Activated T-helper 17 cell treated with anti-CD3 and anti-CD28 coated beads, Interleukin-2, amount 50 U/mL, for 72 hours (primary cell): ENCODE results near the gene CXXC1. TPM values are rescaled to one million over a fixed set of nuclear protein-coding genes. Genes with fewer than 3 reads are reported as not detected.
"Not testable (repeated sequence)": the region's sequence is repeated elsewhere in the genome, so short reads cannot be mapped to it uniquely, and the experiment has no call there.

Experiments used
- ATAC-seq: fragments of 150-1000 bp; cut with Tn5 transposase; replicated peaks from 2 replicates; pipeline ENCODE4 v1.10.0; 2021; ENCODE audit warnings: mild to moderate bottlenecking, moderate library complexity
- H3K27ac Mint-ChIP-seq: one replicate; pipeline ENCODE4 v1.8.0; 2022; ENCODE audit warnings: mixed read lengths
- H3K27me3 Mint-ChIP-seq: one replicate; pipeline ENCODE4 v1.8.0; 2022; ENCODE audit warnings: mixed read lengths
- H3K36me3 Mint-ChIP-seq: one replicate; pipeline ENCODE4 v1.8.0; 2022; ENCODE audit warnings: low read depth, mild to moderate bottlenecking, mixed read lengths
- H3K4me1 Mint-ChIP-seq: one replicate; pipeline ENCODE4 v1.8.0; 2022; ENCODE audit warnings: mixed read lengths
- H3K4me3 Mint-ChIP-seq: one replicate; pipeline ENCODE4 v1.8.0; 2022; ENCODE audit warnings: mild to moderate bottlenecking, mixed read lengths
- H3K9me3 Mint-ChIP-seq: one replicate; pipeline ENCODE4 v1.8.0; 2022; ENCODE audit warnings: mixed read lengths
- total RNA-seq, 2 donors: library from RNA; stranded (reverse); gene quantifications; one replicate each; pipeline ENCODE4 v1.2.3, GENCODE V29; 2022

The CXXC1 gene
- total RNA-seq, 2 donors from 2014 or later: 125 to 129 TPM

- Mint-ChIP-seq H3K27me3 (peaks cover 15% of the 10 kb centered on the region), H3K4me3 (peak overlapping the region; percentile 91), H3K9me3 (no peaks in the 10 kb centered on the region), H3K36me3 (no peaks in the 10 kb centered on the region), H3K27ac (peak overlapping the region; percentile 71), H3K4me1 (no peaks in the 10 kb centered on the region)
- peak; percentile 100 for ATAC-seq
Observed at GRCh38 chr18:50307738-50308470, 20.4 kb upstream of the CXXC1 start.

GRCh38 chr18:50307400-50307737 is 19.9 kb upstream of the CXXC1 start:
- H3K9me3 Mint-ChIP-seq: no peaks in the 10 kb centered on the region
- peak; percentile 3 for ATAC-seq

DNA sequence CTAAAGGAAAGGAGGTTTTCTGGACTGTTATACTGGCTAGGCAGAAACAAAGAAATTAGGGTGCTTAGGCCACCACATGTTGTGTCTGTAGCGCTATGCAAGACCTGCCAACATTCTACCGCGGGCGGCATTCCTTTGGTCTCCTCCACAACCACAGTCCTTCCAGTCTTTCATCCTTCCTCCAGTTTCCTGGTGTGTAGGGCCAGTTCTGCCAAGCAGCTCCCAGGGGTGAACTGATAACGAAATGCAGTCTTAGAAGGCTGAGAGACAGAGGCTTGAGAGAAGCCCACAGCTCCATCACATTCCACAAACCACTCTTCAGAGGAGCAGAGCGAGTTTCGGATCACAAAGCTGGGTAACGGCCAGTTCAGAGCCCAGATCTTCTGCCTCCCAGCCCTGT is 19.5 kb upstream of the CXXC1 start:
- H3K4me1 Mint-ChIP-seq: no peaks in the 10 kb centered on the region

More at GRCh38 chr18:50307400-50307737, 19.9 kb upstream of the CXXC1 start:
- H3K4me1 Mint-ChIP-seq: no peaks in the 10 kb centered on the region
- H3K4me3 Mint-ChIP-seq: peak overlapping the region; percentile 91
- peak overlapping the region; percentile 71 for H3K27ac Mint-ChIP-seq
- peaks cover 20% of the 10 kb centered on the region for H3K27me3 Mint-ChIP-seq
- no peaks in the 10 kb centered on the region for H3K36me3 Mint-ChIP-seq

GRCh38 chr18:50301074-50301473 is 13.6 kb upstream of the CXXC1 start:
- Mint-ChIP-seq H3K27me3 (peaks cover 28% of the 10 kb centered on the region), H3K36me3 (no peaks in the 10 kb centered on the region), H3K4me1 (no peaks in the 10 kb centered on the region), H3K9me3 (no peaks in the 10 kb centered on the region), H3K4me3 (no peak overlapping the region), H3K27ac (no peak overlapping the region)
- ATAC-seq: no peak

More for the DNA sequence above, 19.5 kb upstream of the CXXC1 start:
- ATAC-seq: no peak
- H3K9me3 Mint-ChIP-seq: no peaks in the 10 kb centered on the region
- H3K27me3 Mint-ChIP-seq: peaks cover 20% of the 10 kb centered on the region
- H3K27ac Mint-ChIP-seq: peak overlapping the region; percentile 71
- H3K36me3 Mint-ChIP-seq: no peaks in the 10 kb centered on the region
- peak overlapping the region; percentile 91 for H3K4me3 Mint-ChIP-seq

GRCh38 chr18:50299626-50300388 is 12.3 kb upstream of the CXXC1 start:
- H3K9me3 Mint-ChIP-seq: no peaks in the 10 kb centered on the region
- H3K27ac Mint-ChIP-seq: no peak overlapping the region
- no peak overlapping the region for H3K4me3 Mint-ChIP-seq
- ATAC-seq: no peak
- H3K27me3 Mint-ChIP-seq: peaks cover 22% of the 10 kb centered on the region
- H3K36me3 Mint-ChIP-seq: no peaks in the 10 kb centered on the region
- H3K4me1 Mint-ChIP-seq: no peaks in the 10 kb centered on the region

- Mint-ChIP-seq H3K27me3 (peaks cover 22% of the 10 kb centered on the region), H3K9me3 (no peaks in the 10 kb centered on the region), H3K4me1 (no peaks in the 10 kb centered on the region), H3K27ac (no peak overlapping the region), H3K4me3 (peak overlapping the region; percentile 79), H3K36me3 (no peaks in the 10 kb centered on the region)
- ATAC-seq: no peak
Observed at GRCh38 chr18:50298443-50299284, 11.2 kb upstream of the CXXC1 start.

GRCh38 chr18:50297621-50298442 is 10.3 kb upstream of the CXXC1 start:
- no peaks in the 10 kb centered on the region for H3K9me3 Mint-ChIP-seq
- peak overlapping the region; percentile 79 for H3K4me3 Mint-ChIP-seq
- H3K36me3 Mint-ChIP-seq: no peaks in the 10 kb centered on the region
- peak; percentile 100 for ATAC-seq
- H3K27ac Mint-ChIP-seq: peak overlapping the region; percentile 61
- no peaks in the 10 kb centered on the region for H3K4me1 Mint-ChIP-seq
- peaks cover 19% of the 10 kb centered on the region for H3K27me3 Mint-ChIP-seq

DNA sequence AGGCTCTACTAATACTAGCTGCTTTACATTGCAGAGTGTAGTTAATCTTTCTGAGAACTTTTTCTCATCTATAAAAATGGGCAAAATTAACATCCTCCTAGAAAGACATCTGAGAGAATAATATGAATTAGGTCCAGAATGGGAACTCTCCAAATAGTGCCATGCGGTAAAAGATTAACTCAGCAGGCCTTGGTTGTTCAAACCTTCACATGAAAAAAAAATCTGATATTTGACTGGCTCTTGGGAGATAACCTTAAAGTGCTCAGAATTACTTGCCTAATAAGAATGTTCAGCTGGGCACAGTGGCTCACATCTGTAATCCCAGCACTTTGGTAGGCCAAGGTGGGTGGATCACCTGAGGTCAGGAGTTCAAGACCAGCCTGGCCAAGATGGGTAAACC is 5.5 kb upstream of the CXXC1 start:
- ATAC-seq: no peak
- no peak overlapping the region for H3K27ac Mint-ChIP-seq
- H3K9me3 Mint-ChIP-seq: no peaks in the 10 kb centered on the region
- H3K4me1 Mint-ChIP-seq: no peaks in the 10 kb centered on the region
- no peaks in the 10 kb centered on the region for H3K36me3 Mint-ChIP-seq
- no peaks in the 10 kb centered on the region for H3K27me3 Mint-ChIP-seq
- no peak overlapping the region for H3K4me3 Mint-ChIP-seq

DNA sequence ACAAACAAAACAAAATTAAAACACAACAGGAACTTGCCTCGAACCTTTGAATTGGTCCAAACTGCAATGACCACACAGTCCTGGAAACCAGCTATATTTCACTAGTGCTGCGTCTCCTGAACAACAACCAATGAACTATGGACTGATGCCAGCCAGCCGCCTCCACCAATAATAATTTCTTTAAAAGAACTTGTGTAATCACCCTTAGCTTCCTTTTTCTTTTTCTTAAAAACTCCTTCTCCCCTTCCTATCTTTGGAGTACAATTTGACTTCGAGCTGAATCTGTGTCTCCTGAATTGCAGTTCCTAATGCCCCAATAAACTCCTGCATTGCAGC is 1.6 kb upstream of the CXXC1 start:
- peaks cover 37% of the 10 kb centered on the region for H3K36me3 Mint-ChIP-seq
- peak overlapping the region; percentile 65 for H3K27ac Mint-ChIP-seq
- H3K4me1 Mint-ChIP-seq: peaks cover 23% of the 10 kb centered on the region
- H3K9me3 Mint-ChIP-seq: no peaks in the 10 kb centered on the region
- H3K27me3 Mint-ChIP-seq: no peaks in the 10 kb centered on the region
- no peak for ATAC-seq
- peak overlapping the region; percentile 96 for H3K4me3 Mint-ChIP-seq

DNA sequence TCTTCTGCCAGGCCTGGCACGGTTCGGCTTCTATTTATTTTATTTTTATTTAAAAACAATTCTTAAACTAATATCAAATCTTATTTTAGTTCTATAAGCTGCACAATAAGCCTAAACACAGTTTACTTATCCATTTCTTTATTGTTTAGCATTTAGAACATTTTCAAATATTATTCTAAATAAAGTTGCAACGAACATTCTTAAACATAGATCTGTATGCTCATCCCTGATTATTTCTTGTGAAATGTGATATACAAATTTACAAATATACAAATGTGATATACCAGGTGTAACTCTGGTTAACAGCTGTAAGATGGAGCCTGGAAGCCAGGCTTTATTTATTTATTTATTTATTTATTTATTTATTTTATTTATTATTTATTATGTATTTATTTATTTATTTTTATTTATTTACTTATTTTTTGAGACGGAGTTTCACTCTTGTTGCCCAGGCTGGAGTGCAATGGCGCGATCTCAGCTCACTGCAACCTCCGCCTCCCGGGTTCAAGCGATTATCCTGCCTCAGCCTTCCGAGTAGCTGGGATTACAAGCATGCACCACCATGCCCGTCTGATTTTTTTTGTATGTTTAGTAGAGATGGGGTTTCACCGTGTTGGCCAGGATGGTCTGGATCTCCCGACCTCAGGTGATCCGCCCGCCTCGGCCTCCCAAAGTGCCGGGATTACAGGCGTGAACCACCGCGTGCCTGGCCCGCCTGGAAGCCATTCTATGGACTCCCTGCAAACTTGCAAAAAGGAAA is 1.0 kb upstream of the CXXC1 start:
- Mint-ChIP-seq H3K36me3 (peaks cover 43% of the 10 kb centered on the region), H3K4me1 (peaks cover 26% of the 10 kb centered on the region), H3K27ac (peak overlapping the region; percentile 96), H3K4me3 (peak overlapping the region; percentile 96)
- not testable (repeated sequence) for H3K27me3 Mint-ChIP-seq, ATAC-seq, H3K9me3 Mint-ChIP-seq

- no peaks in the 10 kb centered on the region for H3K27me3 Mint-ChIP-seq
- H3K4me1 Mint-ChIP-seq: peaks cover 34% of the 10 kb centered on the region
- ATAC-seq: peak; percentile 1
- H3K36me3 Mint-ChIP-seq: peaks cover 58% of the 10 kb centered on the region
- H3K9me3 Mint-ChIP-seq: no peaks in the 10 kb centered on the region
- peak overlapping the region; percentile 96 for H3K27ac Mint-ChIP-seq
- H3K4me3 Mint-ChIP-seq: peak overlapping the region; percentile 96
Observed at GRCh38 chr18:50287028-50287440, 458 bp downstream of the CXXC1 start.

GRCh38 chr18:50286391-50287027 is 983 bp downstream of the CXXC1 start:
- H3K4me1 Mint-ChIP-seq: peaks cover 34% of the 10 kb centered on the region
- no peaks in the 10 kb centered on the region for H3K9me3 Mint-ChIP-seq
- peak overlapping the region; percentile 96 for H3K4me3 Mint-ChIP-seq
- no peak for ATAC-seq
- peaks cover 63% of the 10 kb centered on the region for H3K36me3 Mint-ChIP-seq
- H3K27me3 Mint-ChIP-seq: no peaks in the 10 kb centered on the region
- peak overlapping the region; percentile 96 for H3K27ac Mint-ChIP-seq
